DMS53 treated with DMSO at 0.1 percent for 48 hours (cell line): ENCODE measurements around the gene COL11A1.
A peak's percentile ranks its signal among the peaks of the same experiment; 100 is the strongest.
"Not testable (repeated sequence)": the region's sequence is repeated elsewhere in the genome, so short reads cannot be mapped to it uniquely, and the experiment has no call there.

Experiments used
- DNase-seq: peaks from one replicate; lab custom pipeline; 2025; ENCODE audit not compliant: unreplicated experiment; lab: John Stamatoyannopoulos, UW

The COL11A1 gene

GRCh38 chr1:103108376-103109150 is at the start of gene COL11A1:
COL11A1 (minus strand) TSS chr1:103108522; CDS start chr1:103108178, 344 bp downstream.
- DNase-seq, result no peak

- DNase-seq, result no peak
Measured at GRCh38 chr1:103156966-103157365, 48.6 kb upstream of the COL11A1 start.

- no peak for DNase-seq
Measured at GRCh38 chr1:103146166-103146565, 37.8 kb upstream of the COL11A1 start.

DNA sequence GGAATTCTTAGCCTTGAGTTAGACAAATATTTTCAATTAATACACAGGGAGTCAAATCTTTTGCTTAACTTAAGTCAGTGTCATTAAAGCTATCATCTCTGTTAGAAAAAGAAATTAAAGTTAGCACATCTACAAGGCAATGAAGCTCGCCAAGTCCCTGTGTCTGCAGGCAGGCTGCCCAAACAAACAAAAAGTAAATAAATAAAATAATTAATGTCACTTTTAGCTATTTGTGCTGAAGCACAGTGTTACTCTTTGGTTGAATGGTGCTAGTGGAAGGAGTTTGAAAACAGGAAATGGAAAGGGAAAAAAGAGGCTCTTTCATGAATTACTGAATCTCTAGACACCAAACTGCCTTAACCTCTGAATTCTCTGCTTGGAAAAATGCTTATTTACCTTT is 37.1 kb upstream of the COL11A1 start:
- no peak for DNase-seq

GRCh38 chr1:103144681-103145080 is 36.4 kb upstream of the COL11A1 start:
- no peak for DNase-seq

DNA sequence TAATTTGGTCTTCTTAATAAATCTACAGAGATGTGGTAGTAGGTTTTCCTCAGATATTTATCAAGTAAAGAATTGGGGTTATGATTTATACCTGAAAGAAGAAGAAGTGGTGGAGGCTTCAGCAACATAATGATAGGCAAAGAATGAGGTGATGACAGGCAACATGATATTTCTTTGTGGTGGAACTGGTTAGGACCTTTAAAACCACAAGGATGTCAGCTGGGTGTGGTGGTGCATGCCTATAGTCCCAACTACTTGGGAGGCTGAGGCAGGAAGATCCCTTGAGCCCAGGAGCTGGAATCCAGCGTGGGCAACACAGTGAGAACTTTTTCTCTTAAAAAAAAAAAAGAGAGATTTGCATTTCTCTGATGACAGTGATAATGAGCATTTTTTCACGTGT is 34.1 kb upstream of the COL11A1 start:
- DNase-seq, result no peak

- no peak for DNase-seq
Measured at GRCh38 chr1:103129796-103130195, 21.5 kb upstream of the COL11A1 start.

DNA sequence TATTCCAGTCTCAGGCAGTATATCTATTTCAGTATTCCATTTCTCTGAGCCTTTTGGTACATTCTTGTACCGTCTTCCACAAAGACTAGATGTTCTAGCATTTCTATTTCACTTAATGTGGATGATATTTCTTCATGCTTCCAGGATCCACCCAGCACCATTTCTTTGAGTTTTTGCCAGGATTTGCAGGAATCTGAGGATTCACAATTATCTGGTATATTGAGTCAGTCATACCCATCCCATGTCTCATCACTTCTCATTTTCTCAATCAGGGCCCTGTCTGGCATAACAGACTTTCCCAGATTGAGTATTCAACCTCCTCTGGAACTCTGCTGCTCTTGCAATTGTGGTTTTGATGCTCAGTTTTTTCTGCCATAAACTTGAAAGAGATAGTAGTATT is 20.9 kb upstream of the COL11A1 start:
- DNase-seq, result no peak

- DNase-seq, result not testable (repeated sequence)
Measured at GRCh38 chr1:103128256-103128655, 19.9 kb upstream of the COL11A1 start.

DNA sequence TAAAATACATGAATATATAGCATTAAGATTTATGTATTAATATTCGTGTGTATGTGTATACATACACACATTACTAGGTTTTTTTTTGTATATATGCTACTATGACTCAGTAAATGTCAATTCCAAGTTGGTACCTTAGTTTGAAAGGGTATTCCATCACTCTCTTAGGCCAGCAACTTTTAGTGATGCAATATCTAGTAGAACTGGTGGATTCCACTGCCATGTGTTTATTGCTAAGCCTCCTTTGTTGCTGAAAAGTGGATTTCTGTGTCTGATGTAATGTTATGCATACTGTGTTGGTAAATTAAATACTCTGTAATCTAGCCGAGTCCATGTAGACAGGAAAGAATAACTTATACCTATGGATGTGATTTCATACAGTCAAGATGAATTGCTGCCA is 16.9 kb upstream of the COL11A1 start:
- no peak for DNase-seq

- no peak for DNase-seq
Measured at GRCh38 chr1:103122983-103123720, 14.8 kb upstream of the COL11A1 start.

GRCh38 chr1:103120981-103121380 is 12.7 kb upstream of the COL11A1 start:
- no peak for DNase-seq

GRCh38 chr1:103112546-103112945 is 4.2 kb upstream of the COL11A1 start:
- DNase-seq, result no peak

DNA sequence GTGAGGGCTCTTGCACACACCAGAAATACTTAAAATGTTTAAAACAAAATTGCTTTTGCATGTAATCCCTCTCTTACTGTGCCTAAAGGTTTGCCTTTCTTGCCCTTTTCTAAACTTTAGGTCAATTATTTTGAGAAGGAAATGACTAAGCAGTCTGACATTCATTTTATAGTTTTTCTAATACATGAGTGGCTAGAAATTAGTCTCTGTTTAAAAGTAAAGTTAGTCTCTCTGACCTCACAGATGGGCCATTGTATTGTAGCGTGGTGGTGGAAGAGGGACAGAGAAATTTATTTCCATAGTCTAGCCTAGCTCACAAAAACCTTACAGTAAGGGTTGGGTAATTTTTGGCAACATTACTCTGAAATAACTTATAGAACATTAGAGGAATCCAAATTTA is 3.6 kb upstream of the COL11A1 start:
- no peak for DNase-seq

DNA sequence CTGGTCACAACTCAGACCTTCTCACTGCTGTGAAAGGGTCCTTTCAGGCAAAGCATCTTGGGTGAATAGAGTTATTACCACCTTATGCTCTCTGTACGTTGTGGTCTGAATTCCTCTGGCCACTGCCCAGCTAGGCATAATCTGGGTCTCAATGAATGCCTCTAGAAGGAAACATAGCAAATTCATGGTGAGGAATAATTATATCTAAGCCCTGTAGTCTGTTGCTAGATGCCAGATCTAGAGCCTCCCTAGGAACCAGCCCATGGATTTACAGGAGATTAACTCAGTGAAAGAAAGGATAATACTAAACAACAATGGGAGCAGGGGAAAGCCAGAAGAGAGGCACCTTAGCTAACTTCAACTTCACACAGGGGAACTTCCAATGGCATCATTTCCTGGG is 2.4 kb upstream of the COL11A1 start:
- DNase-seq, result no peak

DNA sequence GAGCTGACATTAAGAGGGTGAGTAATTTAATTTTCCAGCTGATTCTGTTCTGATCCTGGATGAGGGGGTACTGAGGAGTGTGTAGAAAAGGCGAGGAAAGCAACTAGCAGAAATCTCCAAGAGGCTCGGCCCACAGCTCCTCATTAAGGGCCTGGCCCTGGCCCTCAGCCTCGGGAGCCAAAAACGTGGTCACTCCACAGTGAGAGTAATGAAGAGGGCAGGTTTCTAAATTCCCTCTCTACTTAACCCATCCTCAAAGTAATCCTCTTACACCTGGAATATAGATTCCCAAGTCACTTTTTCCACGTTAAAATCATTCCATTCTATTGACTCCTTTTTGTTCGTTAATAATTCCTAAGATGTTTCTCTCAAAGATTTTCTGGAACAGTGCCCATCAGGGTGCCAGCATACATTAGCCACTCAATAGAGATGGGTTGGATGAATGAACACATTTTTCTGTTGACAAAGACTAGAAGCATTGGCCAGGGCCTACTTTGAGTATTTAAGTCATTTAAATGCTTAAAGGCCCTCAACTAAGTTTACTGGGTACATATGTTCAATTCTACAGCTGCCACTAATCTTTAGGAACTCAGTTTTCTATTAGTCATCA is 1.1 kb upstream of the COL11A1 start:
- no peak for DNase-seq

DNA sequence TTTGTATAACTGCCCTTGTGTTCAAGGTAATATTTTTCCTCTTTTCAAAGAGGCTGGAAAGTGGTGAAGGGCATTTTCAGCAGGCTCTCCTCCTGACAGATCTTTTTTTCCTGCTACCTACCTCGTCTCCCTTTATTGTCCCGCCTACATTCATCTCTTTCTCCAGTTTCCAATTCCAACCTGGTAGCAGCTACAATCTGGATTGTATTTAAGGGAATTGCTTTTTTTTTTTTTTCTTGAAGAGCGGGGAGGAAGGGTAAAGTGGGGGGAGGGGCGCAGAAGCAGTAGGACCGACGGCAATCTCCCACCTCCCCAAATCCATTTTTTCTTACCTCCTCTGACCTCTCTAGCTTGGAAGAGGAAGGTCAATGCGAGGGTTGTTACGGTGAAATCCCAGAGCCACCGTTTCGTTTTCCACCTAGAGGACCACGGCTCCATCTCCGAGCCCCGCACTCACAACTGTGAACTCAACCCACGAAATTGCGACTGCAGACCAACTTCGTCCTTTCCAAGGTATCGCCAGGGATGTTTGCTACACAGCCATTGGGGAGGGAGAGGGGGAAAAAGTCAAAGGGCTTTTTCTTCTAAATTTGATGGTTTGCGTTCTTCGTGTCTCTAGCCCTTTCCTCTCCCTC is 464 bp downstream of the COL11A1 start:
- DNase-seq, result no peak

GRCh38 chr1:103106426-103107341 is 1.6 kb downstream of the COL11A1 start:
- DNase-seq, result peak; percentile 88

DNA sequence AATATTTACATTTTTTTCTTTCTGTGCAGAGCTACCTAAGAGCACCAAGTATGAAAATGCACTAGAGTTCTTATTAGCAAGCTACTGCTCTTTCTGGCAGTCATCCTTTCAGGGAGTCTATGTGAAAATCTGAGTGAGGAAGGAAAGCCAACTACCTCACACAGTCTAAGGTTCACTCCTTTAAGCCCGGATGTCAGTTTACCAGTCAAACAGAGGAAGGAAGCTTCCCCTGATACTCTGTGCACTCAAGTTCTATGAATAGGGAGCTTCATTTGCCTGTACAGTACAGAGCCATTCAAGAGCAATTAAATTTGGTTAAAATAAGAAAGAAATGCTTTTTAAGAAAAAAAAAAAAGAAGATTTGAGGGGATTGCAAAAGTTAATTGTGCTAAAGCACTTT is 6.9 kb downstream of the COL11A1 start:
- DNase-seq, result no peak

DNA sequence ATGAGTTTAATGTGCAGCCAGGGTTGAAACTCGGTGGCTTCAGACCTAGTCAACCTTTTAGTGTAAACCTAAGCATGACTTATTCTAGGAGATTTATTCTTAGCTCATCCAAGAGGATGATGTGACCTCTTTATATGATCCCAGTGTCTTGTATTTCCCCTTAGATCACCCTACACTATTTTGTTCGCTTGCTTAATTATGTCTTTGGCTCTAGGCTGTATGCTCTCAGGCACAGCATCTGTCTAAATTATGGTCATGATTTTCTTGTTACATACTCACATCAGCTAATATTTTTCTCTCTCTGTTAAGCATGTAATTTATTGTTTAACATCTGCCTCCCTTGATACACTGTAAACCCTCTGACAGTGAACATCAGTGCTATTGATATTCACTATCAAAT is 19.1 kb downstream of the COL11A1 start:
- DNase-seq, result no peak

GRCh38 chr1:103087256-103087655 is 21.1 kb downstream of the COL11A1 start:
- DNase-seq, result no peak
